Fibroblast of skin of right quadriceps (primary cell): Measurements from ENCODE around the gene ZSCAN5C.
A peak's percentile ranks its signal among the peaks of the same experiment; 100 is the strongest.
"Not testable (repeated sequence)": the region's sequence is repeated elsewhere in the genome, so short reads cannot be mapped to it uniquely, and the experiment has no call there.

Experiments used
- DNase-seq: peaks from one replicate; pipeline ENCODE4 v3.0.0-alpha.2; 2013

Gene ZSCAN5C

DNA sequence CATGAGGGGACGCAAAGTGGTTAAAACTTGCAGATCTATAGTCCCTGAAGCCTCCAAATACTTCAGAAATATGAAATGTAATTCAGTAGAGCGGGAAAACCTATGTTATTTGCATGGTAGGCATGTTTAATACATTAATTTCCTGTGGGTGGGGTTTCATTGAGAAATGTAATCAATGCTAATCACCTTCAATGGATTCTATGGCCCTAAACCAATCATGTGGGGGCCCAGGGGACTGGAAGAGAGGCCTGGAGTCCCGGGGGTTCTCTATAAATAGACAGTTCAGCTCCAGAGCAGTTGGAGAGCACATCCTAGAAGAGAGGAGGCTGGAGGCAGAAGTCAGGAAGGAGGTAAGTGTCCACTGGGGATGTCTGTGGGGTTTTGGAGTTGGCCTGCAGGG lies at the start of gene ZSCAN5C:
Gene ZSCAN5C (plus strand): TSS at position 301 of the 400 bp plus-strand sequence. CDS start 3,641 bp downstream, outside the sequence.
- no peak for DNase-seq

GRCh38 chr19:56152644-56153043 lies 49.4 kb upstream of the ZSCAN5C start:
- no peak for DNase-seq

- DNase-seq: no peak
Measured at GRCh38 chr19:56153507-56153906, 48.6 kb upstream of the ZSCAN5C start.

- no peak for DNase-seq
Measured at GRCh38 chr19:56155124-56155687, 46.9 kb upstream of the ZSCAN5C start.

GRCh38 chr19:56156768-56157167 lies 45.3 kb upstream of the ZSCAN5C start:
- DNase-seq: no peak

- no peak for DNase-seq
Measured at GRCh38 chr19:56158170-56158757, 43.8 kb upstream of the ZSCAN5C start.

GRCh38 chr19:56159009-56159559 lies 43.0 kb upstream of the ZSCAN5C start:
- no peak for DNase-seq

- no peak for DNase-seq
Measured at GRCh38 chr19:56159622-56160271, 42.3 kb upstream of the ZSCAN5C start.

DNA sequence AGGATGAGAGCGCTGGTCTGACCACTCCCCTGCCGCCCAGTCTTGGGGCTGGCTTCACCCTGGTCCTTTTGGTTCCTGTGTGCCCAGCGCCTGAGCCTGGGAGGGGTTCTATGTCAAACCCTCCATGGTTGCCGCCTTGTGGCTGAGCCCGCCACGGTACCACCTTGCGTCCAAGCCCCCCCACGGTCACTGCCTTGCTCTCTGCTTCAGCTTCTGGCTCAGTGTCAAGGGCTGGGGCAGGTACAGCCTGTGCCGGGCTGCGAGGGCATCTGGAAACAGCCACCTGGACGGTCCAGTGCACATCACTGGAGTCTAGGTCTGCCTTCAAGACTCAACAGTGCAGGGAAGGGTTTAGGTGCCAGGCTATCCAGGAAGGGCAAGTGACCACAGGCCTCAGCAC lies 40.5 kb upstream of the ZSCAN5C start:
- DNase-seq: no peak

DNA sequence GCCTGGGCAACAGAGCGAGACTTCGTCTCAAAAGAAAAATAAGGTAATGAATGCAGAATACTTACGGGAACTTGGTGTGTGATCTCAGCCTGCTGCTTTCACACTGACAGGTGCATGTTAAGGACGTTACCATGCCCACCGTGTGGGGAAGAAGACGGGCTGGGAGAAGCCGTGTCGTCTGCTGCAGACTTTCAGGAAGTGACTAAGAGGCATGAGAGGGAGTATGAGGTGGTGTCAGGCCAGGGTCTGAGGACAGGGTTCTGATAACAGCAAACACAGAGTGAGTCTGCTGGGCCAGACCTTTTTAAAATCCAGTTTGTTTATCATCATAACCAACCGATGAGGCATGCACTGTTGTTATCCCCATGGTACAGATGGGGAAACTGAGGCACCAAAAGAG lies 39.8 kb upstream of the ZSCAN5C start:
- no peak for DNase-seq

GRCh38 chr19:56163097-56163496 lies 39.0 kb upstream of the ZSCAN5C start:
- no peak for DNase-seq

DNA sequence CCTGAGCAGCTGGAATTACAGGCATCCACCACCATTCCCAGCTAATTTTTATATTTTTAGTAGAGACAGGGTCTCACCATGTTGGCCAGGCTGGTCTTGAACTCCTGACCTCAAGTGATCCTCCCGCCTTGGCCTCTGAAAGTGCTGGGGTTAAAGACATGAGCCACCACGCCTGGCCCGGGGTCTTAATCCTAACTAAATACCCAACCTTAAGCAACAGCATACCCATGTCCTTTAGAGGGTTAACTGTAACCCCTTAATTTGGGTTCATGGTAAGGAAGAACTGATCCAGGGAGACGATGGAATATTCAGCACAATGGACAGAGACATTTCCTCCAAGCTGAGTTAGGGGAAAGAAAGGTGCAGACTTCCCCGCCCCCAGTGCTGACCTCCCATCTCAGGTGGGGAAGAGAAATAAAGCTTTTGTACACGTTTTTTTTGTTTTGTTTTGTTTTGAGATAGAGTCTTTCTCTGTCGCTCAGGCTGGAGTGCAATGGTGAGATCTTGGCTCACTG lies 35.0 kb upstream of the ZSCAN5C start:
- no peak for DNase-seq

- DNase-seq: peak; percentile 6
Measured at GRCh38 chr19:56170261-56170660, 31.8 kb upstream of the ZSCAN5C start.

- no peak for DNase-seq
Measured at GRCh38 chr19:56174086-56174485, 28.0 kb upstream of the ZSCAN5C start.

DNA sequence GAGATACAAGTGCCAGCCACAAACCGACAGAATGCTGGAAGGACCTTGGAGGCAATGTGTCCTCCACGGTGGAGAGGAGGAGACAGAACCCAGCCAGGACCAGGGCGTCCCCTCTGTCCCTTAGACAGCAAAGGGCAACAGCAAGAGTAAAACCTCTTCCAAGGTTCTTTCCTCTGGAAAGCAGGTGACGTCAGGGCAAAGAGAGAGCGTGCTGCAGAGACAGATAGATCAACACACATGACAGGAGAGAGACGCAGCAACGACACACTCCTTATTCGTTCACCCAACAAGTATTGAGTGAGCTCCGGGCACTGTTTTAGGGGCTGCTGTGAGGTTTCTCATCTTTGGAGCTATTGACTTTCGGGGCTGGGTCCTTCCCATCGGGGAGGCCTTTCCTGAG lies 27.5 kb upstream of the ZSCAN5C start:
- no peak for DNase-seq

GRCh38 chr19:56175861-56176307 lies 26.2 kb upstream of the ZSCAN5C start, which contains the start of gene GALP:
Gene GALP, plus strand, starts transcription at chr19:56176008. Its CDS starts 1,101 bp downstream, at chr19:56177109.
- not testable (repeated sequence) for DNase-seq

DNA sequence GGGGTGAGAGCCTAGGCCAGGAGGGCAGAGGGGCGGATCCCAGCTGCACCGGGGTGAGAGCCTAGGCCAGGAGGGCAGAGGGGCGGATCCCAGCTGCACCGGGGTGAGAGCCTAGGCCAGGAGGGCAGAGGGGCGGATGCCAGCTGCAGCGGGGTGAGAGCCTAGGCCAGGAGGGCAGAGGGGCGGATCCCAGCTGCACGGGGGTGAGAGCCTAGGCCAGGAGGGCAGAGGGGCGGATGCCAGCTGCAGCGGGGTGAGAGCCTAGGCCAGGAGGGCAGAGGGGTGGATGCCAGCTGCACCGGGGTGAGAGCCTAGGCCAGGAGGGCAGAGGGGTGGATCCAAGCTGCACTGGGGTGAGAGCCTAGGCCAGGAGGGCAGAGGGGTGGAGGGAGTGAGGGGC lies 25.8 kb upstream of the ZSCAN5C start:
- not testable (repeated sequence) for DNase-seq

GRCh38 chr19:56176881-56177280 lies 25.2 kb upstream of the ZSCAN5C start:
- DNase-seq: no peak

DNA sequence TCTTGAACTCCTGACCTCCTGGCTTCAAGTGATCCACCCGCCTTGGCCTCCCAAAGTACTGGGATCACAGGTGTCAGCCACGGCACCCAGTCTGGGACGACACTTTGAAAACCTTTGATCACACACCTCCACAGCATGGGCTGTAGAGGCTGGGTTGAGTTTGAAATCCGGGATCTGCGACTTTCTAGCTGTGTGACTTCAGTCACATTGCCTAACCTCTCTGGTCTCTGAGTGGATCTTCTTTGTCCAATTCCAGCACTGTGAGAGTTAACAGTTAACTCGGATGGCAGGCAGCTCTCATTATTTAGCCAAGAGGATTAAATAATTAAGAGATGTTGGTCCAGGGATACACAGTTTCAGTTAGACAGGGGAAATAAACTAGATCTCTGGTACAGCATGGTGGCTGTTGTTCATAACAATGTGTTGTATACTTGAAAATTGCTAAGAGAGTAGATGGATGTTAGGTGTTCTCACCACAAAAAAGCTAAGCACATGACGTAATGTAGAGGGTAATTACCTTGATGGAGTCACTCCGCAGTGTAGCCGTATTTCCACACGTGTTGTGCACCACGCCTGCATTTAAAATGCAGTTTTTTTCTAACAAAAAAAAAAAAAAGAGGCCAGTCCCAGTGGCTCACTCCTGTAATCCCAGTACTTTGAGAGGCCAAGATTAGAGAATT lies 24.4 kb upstream of the ZSCAN5C start:
- no peak for DNase-seq

GRCh38 chr19:56189785-56190184 lies 12.3 kb upstream of the ZSCAN5C start:
- no peak for DNase-seq

DNA sequence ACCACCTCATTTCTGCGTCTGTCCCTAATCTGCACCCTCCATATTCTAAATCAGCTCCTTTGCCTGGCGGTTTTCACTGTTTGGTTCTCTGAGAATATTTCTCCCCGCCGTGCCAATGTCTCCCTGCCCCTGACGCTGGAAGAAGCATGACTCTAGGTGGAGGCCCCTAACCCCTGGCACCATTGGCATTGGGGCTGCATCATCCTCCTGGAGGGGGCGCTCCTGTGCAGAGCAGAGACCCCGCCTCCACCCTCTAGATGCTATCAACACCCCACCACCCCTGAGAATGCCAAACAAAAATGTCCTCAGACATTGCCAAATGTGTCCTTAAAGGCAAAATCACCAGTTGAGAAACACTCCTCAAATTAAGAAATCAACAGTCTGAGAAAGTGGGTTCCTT lies 11.0 kb upstream of the ZSCAN5C start:
- DNase-seq: no peak

- no peak for DNase-seq
Measured at GRCh38 chr19:56191711-56192110, 10.4 kb upstream of the ZSCAN5C start.

DNA sequence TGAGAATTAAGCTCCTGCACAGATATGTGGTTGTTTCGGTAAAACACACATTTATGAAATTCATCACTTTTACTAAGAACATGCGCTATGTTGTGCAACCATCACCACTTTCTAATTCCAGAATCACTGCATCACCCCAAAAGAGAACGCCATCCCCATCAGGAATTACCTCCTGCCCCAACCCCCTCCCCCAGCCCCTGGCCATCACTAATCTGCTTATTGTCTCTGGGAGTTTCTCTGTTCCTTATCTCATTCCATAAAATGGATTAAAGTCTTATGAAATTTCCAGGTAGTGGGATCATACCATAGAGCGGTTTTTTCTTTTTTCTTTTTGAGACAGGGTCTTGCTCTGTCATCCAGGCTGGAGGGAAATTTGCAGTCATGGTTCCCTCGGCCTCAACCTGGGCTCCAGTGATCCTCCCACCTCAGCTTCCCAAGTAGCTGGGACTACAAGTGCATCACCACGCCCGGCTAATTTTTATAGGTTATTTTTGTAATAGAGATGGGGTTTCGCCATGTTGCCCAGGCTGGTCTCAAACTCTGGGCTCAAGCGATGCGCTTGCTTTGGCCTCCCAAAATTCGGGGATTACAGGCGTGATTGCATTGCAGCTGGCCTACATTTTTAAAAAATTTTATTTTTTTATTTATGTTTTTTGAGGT lies 8.0 kb upstream of the ZSCAN5C start:
- DNase-seq: no peak
